Bronchial epithelial cell (primary cell): ENCODE results near the gene LAMP5. TPM values are rescaled to one million over a fixed set of nuclear protein-coding genes. Genes with fewer than 3 reads are reported as not detected.

ENCODE experiments used
- DNase-seq: peaks from one replicate; pipeline ENCODE4 v3.0.0-alpha.2; 2010; ENCODE audit warnings: low read depth
- FAIRE-seq: peaks from 2 replicates; lab custom pipeline; 2011; peaks lifted over from hg19 to GRCh38; lab: Jason Lieb, UNC
- H3K27me3 ChIP-seq: 2 replicates; pipeline ENCODE4 v1.5.1; 2011; ENCODE audit warnings: low read length; ENCODE audit not compliant: control insufficient read depth, insufficient read depth
- H3K36me3 ChIP-seq: 2 replicates; pipeline ENCODE4 v1.5.1; 2011; ENCODE audit warnings: low read length; ENCODE audit not compliant: control insufficient read depth, insufficient read depth
- H3K4me3 ChIP-seq: 2 replicates; pipeline ENCODE4 v1.5.1; 2011; ENCODE audit warnings: mild to moderate bottlenecking, low read depth, low read length, control low read depth
- CTCF ChIP-seq: IDR thresholded peaks from 2 replicates; pipeline ENCODE4 v1.5.1; 2011; ENCODE audit warnings: mild to moderate bottlenecking, moderate library complexity, low read length, control low read depth, inconsistent platforms; ENCODE audit not compliant: insufficient read depth, severe bottlenecking
- total RNA-seq: library from RNA; depleted of rRNA; stranded (reverse); fragments of >200 nt; gene quantifications from 2 replicates; pipeline ENCODE4 v1.2.1, GENCODE V29; 2014

Gene LAMP5
- total RNA-seq, 1 donor from 2014 or later = not detected

DNA sequence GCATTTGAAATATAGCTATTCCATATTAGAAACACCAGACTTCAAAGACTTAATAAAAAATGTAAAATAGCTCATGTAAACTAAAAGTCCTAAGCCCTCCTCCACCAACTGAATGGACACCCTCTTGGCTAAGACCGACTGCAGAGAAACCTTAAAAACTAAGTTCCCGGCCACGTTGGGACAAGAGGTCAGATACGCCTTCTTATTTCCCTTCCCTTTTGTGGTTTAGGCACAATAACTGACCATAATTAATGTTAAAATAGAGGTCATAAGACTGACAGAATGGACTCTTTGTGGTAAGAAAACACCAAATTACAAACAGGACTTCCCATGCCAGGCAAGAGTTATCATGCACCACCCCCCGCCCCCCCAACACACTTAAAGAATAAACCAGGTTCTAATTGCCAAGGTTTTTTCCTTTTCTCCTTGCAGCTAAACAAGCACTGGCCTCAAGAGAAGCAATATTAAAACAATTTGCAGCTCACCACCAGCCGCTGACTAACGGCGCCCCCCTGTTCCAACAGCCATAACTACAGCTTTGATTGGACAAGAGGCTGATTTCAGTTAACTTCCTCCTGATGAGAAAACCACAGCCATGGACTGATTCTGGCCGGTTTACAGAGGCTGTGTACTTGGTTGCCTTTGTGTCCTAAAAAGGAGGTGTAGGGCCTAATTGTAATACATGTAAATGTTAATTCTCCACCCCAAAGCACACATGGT lies 10.7 kb upstream of the LAMP5 start:
- Histone ChIP-seq H3K36me3 (no peaks in the 10 kb centered on the region), H3K4me3 (no peak overlapping the region), H3K27me3 (peaks cover 30% of the 10 kb centered on the region)
- DNase-seq (peak; percentile 2), FAIRE-seq (no peak)
- no peak for TF ChIP-seq CTCF

DNA sequence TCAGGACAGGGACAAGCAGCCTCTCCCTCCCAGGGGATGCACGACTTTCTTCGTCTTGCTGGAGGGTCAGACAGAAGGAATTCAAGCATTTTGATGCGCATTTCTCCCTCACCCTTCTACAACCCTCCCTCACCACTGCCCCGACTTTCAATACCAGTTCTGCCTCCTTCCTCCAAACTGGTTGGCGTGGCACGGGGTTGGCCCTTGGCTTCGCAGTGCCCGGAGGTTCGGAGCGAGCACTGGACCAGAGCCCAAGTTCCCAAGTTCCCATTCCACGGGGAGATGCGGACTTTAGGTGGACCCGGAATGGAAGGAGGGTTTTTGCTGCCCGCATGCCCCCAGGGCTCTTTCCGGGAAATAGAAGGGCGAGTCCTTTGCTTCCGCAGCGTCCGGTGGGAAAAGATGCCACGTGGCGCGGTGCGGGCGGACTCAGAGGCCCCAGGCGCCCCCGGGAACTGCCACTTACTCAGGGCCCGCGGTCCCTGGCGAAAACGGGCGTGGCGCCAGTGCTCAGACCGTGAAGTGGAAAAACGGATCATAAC lies 8.0 kb upstream of the LAMP5 start:
- H3K36me3 ChIP-seq = no peaks in the 10 kb centered on the region
- DNase-seq (no peak), FAIRE-seq (no peak)
- no peak for TF ChIP-seq CTCF
- H3K27me3 ChIP-seq = peaks cover 37% of the 10 kb centered on the region
- H3K4me3 ChIP-seq = no peak overlapping the region

- H3K36me3 ChIP-seq = no peaks in the 10 kb centered on the region
- FAIRE-seq (no peak), DNase-seq (no peak)
- no peak overlapping the region for H3K4me3 ChIP-seq
- no peak for TF ChIP-seq CTCF
- H3K27me3 ChIP-seq = peaks cover 37% of the 10 kb centered on the region
Observed at GRCh38 chr20:9506964-9507369, 7.4 kb upstream of the LAMP5 start.

GRCh38 chr20:9507544-9508239 lies 6.7 kb upstream of the LAMP5 start:
- Histone ChIP-seq H3K27me3 (peaks cover 37% of the 10 kb centered on the region), H3K4me3 (no peak overlapping the region), H3K36me3 (no peaks in the 10 kb centered on the region)
- FAIRE-seq (no peak), DNase-seq (no peak)
- no peak for TF ChIP-seq CTCF

DNA sequence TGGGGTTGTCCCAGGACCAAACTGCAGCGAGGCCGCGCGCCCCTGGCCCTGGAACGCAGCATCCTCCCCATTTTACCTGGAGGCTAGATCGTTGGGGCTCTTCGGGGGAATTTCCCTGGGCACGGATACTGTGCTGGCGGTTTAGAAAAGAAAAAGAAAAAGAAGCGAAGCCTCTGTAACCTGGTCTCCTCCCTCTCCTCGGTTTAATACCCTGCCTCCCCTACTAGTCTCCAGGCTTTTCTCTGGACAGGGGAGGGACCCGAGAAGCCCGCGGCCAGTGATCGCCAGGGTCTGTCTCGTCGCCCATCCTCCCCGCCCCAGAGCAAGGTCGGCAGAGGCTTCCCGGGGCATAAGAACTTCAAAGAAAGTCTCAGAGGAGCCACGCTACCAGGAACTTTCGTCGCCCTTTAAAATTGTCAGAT lies 6.1 kb upstream of the LAMP5 start:
- Histone ChIP-seq H3K27me3 (peaks cover 37% of the 10 kb centered on the region), H3K36me3 (no peaks in the 10 kb centered on the region), H3K4me3 (no peak overlapping the region)
- DNase-seq (no peak), FAIRE-seq (no peak)
- TF ChIP-seq CTCF = no peak
